HG02798 (cell line): Measurements from ENCODE around the gene FADD.
"Not testable (repeated sequence)": the region's sequence is repeated elsewhere in the genome, so short reads cannot be mapped to it uniquely, and the experiment has no call there.

Experiments used
- ATAC-seq: cut with Tn5 transposase; IDR thresholded peaks from one replicate; pipeline ENCODE4 v1.9.1; 2021; ENCODE audit warnings: mild to moderate bottlenecking; ENCODE audit not compliant: unreplicated experiment, poor library complexity

Gene FADD

DNA sequence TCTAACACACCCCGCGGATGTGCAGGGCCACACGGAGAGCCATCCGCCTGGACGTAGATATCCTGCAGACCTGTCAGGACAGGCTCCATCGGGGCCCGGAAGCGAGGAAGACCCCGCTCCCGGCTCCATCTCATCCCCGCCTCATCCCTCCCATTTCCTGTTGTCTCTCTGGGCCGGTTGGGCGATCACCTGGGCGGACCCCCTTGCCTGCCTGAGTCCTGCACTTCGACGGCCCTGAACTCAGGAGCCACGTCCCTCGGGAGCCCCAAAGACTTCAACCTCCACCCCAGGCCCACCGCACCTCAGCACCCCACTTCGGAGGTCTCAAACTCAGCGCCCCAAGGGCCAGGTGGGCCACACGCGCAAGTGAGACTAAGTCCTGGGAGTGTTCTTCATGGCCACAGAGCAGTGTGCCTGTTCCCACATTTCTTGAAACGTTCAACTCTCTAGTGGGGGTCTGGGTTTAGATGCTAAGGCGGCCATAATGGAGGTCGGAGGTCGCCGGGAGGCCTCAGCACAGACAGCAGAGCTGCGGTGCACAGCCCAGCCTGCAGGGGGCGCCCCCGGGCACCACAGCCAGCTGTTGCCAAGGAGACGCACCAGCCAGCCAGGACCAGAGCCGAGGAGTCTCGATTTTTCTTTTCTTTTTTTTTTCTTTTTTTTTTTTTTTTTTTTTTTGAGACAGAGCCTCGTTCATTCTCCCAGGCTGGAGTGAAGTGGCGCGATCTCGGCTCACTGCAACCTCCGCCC is 26.0 kb upstream of the FADD start:
- no peak for ATAC-seq

DNA sequence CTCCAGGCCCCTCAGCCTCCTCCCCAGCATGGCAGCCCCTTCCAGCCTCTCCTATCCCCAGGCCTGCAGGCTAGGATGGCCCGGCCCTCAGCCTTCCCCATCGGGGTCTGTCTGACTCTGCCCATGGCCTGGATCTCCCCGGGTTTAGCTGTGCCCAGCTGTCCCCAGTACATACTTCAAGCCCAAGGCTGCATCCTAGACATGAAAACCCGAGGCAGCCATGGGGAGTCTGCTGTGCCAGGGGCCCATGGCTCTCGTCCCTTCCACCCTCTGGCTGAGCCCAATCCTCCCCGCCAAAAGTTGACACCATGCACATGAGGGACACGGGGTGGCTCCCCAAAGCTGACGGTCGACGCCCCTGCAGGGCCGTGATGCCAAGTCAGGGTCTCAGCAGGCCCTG is 22.2 kb upstream of the FADD start:
- no peak for ATAC-seq

DNA sequence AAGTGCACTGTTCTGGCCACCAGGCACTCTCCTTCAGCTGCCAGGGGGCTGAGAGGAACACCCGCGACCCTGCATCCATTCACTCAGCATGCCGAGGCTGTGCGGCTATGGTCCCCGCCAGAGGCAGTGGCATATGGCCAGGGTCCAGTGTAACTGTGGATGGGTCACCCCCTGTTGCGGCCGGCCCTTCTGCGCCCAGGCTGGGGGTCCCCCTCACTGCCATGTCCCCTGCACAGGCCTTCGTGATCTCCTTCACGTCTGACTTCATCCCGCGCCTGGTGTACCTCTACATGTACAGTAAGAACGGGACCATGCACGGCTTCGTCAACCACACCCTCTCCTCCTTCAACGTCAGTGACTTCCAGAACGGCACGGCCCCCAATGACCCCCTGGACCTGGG is 20.8 kb upstream of the FADD start:
- no peak for ATAC-seq

DNA sequence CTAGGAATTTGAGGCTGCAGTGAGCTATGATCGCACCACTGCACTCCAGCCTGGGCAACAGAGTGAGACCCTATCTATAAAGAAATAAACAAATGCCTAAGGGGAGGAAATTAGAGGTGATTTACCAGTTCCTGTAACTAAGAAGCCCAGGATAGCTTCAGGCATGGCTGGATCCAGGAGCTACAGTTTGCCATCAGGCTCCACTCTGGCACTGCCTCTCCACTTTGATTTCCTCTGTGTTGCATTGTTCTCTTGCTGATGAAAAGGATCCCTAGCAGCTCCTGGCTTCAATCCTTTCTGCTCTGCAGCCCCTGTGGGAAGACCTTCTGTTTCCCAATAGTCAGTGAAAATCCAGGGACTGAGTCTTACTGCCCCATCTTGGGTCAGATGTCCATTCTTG is 20.1 kb upstream of the FADD start:
- ATAC-seq, result no peak

DNA sequence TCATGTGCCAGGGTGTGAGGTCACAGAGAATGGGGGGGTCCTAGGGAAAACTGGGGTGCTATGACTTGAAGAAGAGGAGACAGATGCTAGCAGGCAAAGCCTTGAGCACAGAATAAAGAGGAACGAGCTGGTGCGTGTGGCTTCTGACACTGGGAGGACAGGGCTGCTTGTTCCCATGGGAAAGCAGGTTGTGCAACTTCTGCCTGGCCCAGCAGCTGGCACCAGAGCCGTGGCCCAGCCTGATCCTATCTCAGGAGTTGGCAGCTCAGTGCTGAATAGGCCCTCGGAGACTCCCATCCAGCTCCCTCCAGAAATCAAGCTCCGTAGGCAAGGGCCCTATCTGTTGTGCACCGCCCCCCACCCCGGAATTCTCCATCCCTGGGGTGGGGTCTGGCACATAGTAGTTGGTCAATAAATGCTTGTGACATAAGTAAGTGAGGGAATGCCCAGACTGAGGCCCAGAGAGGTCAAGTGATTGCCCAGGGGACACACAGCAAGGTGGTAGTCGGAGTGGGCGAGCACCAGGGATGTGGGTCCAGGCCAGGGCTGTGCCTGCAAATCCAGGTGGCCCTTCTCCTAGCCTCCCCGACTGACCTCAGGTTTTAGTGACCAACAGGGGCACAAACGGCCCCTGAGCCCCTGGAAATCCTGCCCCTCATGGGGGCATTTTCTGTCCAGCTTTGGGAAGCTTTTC is 19.5 kb upstream of the FADD start:
- no peak for ATAC-seq

DNA sequence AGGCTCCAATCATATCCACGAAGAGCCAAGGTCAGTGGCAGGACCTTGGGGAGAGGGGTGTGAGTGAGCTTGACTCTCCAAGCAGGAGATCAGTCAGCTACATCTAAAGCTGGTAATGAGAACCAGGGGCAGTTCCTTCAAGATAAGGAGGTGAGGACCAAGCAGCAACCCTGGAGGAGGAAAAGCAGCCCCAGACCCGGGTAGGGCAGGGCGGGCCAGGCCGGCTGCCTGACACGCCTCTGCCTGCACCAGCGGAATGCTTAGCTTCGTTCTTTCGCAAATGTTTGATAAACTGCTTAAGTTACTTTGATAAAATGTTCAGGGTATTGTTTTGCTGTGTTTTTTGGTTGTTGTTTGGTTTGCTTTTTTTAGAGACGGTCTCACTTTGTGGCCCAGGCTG is 18.7 kb upstream of the FADD start:
- no peak for ATAC-seq

DNA sequence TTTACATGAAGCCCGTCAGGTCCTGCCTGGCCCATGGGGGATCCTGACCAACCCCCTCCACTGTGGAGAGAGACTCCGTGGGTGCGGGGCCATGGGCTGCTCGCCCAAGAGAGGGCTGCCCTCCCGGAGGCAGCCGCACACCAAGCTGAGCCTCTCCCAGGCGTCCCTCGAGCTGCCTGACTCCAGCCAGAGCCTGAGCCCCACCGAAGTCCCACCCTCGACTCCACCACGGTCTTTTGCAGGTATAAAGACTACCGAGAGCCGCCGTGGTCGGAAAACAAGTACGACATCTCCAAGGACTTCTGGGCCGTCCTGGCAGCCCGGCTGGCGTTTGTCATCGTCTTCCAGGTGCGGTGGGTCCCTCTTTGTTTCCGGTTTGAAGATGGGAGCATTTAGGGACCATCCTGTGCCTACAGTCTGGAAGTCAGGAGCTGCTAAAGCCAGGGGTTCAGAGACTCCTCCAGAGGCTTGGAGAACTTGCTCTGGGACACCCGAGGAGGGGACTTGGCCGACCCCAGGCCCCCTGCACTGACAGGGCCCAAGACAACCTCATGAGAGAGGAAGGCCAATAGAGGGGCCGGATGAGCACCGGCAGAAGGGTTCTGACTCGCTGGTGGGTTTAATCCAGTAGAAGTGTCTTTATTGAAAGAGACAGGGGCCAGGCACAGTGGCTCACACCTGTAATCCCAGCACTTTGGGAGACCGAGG is 17.6 kb upstream of the FADD start:
- no peak for ATAC-seq

DNA sequence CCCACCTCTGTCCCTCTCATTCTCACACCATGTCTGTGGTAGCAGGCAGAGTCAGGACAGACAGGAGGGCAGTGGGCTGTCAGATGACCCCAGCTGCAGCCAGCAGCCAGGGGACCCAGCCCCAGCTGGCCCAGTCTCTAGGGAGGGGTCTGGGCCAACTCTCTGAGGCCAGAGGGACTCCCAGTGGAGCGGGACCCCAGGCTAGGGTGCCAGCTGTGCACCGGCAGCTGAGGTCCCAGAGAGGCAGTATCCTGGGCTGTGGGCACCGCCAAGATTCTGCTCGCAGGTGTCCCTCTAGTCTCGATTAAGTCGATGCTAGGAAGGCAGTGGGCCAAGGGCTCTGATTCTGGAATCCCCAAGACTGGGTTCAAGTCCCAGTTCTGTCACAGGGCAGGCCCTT is 16.7 kb upstream of the FADD start:
- no peak for ATAC-seq

DNA sequence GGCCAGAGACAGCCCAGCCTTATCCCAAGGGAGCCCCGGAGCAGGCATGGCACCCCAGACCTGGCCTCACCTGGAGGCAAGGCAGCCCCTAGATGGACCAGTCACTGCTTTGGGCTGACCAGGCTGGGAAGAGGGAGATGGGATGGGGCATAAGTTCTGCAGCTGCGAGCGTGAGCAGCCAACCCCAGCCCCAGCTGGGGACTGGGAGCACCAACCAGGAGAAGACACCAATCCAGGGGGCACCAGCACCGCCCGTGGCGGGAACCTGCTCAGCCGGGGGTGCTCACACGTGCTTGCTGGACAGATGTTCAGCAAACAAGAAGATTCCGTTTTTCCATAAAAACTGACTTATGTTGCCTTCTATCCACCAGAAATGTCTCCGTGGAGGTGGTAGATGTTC is 16.2 kb upstream of the FADD start:
- ATAC-seq, result no peak

DNA sequence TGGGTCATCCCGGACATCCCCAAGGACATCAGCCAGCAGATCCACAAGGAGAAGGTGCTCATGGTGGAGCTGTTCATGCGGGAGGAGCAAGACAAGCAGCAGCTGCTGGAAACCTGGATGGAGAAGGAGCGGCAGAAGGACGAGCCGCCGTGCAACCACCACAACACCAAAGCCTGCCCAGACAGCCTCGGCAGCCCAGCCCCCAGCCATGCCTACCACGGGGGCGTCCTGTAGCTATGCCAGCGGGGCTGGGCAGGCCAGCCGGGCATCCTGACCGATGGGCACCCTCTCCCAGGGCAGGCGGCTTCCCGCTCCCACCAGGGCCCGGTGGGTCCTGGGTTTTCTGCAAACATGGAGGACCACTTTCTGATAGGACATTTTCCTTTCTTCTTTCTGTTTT is 15.3 kb upstream of the FADD start:
- ATAC-seq, result no peak

DNA sequence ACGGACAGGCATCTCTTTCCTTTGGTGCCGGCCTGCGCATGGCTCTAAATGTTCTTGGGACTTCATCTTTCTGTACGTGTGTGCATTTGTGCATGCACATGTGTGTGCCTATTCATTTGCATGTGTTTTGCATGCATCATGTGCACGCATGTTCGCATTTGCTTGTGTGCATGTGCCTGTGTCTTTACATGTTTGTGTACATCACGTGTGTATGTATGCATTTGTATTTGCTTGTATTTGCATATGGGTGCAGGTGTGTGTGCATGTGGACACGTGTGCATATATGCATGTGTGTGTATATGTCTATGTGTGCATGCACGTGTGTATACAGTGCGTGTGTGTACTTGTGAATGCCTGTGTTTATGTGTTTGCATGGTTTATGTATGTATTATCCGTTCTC is 13.5 kb upstream of the FADD start:
- ATAC-seq, result no peak

DNA sequence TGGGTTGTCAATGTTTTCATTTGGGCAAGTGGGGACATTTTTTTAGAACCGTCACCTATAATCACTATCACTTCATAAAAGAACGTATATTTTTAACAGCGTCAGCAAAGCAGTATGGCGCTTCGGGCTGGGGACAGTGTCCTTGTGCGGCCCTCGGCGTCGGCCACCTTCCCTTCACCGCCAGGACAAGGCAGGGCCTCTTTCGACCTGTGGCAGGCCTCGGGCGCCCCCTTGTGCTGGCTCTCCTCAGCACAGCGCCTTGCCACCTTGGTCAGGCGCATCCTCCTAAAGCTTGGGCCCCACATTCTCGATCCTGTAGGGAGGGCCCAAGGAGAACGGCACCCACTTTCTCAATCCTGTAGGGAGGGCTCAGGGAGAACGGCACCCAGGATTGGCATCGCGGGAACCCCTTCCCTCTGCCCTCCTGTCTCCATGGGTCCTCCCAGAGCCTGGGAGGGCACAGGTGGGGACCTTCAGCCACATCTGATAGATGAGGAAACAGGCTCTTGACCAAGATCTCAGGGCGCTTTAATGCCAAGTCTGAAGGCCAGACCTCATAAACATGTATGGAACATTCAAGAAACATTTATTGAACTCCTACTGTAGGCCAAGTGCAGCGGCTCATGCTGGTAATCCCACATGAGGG is 11.5 kb upstream of the FADD start:
- ATAC-seq, result peak; percentile 39

DNA sequence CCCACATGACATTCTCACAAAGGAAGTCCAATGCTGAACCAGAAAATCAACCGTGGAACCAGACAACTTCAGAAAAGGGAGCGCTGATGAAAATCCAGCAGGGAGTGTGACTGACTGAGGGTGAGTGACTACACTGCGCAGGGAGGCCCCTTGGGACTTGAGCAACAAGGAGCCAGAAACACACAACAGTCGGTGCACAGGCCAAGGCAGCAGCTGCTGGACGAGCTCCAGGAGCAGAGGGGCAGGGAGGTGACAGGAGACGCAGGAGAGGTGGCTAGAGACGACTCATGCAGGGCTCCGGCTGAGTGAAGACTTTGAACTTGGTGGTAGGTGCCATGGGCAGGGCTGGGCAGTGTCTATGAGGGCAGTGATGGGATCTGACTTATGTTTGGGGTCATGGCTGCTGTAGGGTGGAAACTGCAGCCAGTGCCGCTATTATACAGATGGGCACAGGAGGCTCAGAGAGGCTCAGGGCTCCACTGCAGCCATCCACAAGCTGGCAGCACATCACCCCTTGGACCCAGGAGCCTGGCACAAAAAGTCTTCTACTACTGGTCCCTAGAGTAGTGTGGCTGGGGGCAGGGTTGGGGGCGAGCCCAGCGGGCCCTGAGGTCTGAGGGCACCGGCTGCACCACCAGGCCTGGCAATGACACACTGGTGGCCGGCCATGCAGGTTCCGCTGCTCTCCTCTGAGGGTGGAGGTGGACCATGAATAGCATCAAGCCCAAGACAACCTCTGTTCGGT is 10.3 kb upstream of the FADD start:
- no peak for ATAC-seq

DNA sequence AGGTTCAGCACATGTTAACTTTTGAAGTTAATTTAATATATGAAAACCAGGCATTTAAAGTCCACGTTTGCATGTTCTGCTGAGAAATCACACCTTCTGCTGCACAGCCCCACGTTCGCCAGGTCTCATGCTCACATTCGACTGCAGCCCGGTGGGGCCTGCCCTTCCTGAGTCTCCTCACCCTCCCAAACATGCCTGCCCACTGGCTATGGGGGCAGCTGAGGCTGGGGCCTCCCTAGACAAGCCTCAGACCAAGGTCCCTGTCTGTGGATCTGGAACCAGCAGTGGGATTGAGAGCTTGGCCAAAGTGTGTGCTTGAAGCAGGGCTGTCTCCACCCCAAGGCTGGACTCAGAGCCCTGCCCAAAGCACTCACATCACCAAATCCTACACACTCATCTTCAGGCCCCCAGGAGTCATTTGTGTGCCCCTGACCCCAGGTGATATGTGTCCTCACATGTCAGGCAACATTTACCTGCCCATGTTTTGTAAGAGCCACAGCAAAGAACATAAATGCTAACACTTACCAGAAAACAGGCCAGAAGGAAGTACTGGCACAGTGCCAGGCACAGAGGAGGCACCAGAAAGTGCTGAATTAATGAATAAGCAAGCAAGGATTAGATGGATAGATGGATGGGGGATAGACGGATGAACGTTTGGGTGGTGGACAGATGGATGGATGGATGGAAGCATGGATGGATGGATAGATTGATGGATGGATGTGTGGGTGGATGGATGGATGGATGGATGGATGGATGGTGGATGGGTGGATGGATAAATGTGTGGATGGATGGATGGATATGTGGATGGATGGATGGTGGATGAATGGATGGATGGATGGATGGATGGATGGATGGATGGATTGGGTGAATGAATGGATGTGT is 9.4 kb upstream of the FADD start:
- no peak for ATAC-seq

DNA sequence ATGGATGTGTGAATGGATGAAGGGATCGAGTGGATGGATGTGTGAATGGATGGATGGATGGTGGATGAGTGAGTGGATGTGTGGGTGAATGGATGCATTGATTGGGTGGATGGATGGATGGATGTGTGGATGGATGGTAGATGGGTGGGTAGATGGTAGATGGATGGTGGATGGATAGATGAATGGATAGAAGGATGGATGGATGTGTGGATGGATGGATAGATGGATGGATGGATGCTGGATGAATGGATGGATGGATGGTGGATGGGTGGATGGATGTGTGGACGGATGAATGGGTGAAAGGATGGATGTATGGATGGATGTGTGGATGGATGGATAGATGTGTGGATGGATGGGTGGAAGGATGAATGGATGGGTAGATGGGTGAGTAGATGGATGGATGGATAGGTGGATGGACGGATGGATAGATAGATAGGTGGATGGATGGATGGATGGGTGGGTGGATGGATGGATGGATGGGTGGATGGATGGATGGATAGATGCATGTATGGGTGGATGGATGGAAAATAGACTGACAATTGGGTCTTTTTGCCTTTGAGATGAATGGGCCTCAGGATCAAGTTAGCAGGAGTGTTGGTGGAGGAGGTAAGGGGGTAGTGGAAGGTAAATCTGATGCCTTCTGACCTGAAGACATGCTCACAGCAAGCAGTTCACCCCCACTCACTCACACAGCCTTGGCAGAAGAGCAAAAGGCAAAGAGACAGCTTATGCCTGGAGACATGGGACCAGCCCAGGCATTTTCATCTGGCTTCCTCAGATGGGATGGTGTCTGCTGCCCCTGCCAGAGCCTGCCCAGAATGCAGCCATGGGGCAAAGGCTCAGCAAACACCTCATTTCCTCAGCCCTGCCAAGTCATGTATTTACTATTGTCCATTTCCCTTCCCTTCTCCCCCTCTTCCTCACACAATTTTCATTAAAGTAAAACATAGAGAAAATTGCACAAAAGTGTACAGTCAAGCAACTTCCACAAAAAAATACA is 8.0 kb upstream of the FADD start:
- ATAC-seq, result no peak

DNA sequence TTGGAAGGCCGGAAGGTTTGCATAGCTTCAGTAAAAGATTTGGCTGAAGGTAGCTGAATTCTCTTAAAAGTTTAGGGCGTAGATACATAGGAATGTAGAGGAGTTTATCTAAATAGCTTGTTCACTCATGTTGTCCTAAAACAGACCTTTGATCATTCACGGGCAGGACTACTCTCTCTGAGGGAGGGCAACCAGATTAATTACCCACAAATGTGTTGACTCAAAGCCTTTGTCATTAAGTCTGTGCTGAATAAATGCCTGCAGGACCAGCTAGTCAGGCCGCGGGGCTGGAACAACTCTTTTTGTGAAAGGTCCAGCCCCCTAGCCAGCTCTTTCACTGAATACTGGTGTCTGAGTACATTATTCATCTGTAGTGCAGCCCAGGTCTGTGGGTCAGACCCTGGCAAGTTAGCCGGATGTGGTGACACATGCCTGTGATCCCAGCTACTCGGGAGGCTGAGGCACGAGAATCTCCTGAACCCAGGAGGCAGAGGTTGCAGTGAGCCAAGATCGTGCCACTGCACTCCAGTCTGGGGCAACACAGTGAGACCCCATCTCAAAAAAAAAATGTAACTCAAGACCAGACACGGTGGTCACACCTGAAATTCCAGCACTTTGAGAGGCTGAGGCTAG is 2.8 kb upstream of the FADD start:
- ATAC-seq, result no peak

DNA sequence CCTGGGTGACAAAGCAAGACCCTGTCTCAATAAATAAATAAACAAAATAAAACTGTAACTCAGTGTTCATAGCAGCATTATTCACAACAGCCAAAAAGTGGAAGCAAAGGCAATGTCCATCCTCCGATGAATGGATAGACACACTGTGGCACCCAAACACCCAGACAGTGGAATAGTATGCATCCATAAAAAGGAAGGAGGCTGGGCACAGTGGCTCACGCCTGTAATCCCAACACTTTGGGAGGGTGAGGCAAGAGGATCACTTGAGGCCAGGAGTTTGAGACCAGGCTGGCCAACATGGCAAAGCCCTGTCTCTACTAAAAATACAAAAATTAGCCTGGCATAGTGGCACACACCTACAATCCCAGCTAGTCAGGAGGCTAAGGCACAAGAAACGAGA is 2.0 kb upstream of the FADD start:
- not testable (repeated sequence) for ATAC-seq
